Vagina (tissue), 2 donors: ENCODE data around the gene HSPA8. TPM values are rescaled to one million over a fixed set of nuclear protein-coding genes. Genes with fewer than 3 reads are reported as not detected.

Source experiments
- DNase-seq, 2 donors: peaks; one replicate each; pipeline ENCODE4 v3.0.0-alpha.2; 2017; ENCODE audit errors: extremely low spot score in 2 of 2
- H3K27ac ChIP-seq: fragments of 200-600 bp; sonication (generic); one replicate; pipeline ENCODE4 v1.5.1; 2019
- H3K27me3 ChIP-seq: fragments of 200-600 bp; sonication (generic); one replicate; pipeline ENCODE4 v1.5.1; 2019
- H3K36me3 ChIP-seq, 2 donors: fragments of 200-600 bp; sonication (generic); one replicate each; pipeline ENCODE4 v1.5.1; 2017 to 2019
- H3K4me1 ChIP-seq: fragments of 200-600 bp; sonication (generic); one replicate; pipeline ENCODE4 v1.5.1; 2019
- H3K4me3 ChIP-seq, 2 donors: fragments of 200-600 bp; sonication (generic); 1 replicate in 1 of 2; 2 replicates in 1 of 2; pipeline ENCODE4 v1.5.1; 2016 to 2019
- H3K9me3 ChIP-seq: fragments of 200-600 bp; sonication (generic); one replicate; pipeline ENCODE4 v1.5.1; 2019
- POLR2A ChIP-seq, 2 donors: fragments of 450-650 bp; IDR thresholded peaks; one replicate each; pipeline ENCODE4 v1.6.1; 2017; ENCODE audit warnings: antibody characterized with exemption in 2 of 2, mild to moderate bottlenecking in 2 of 2, moderate library complexity in 2 of 2
- POLR2AphosphoS5 ChIP-seq, 2 donors: sonication (generic); formaldehyde crosslinking; IDR thresholded peaks; one replicate each; pipeline ENCODE4 v1.9.0; 2017; ENCODE audit warnings: antibody characterized with exemption in 2 of 2, mild to moderate bottlenecking in 2 of 2, low read depth in 1 of 2; ENCODE audit not compliant: insufficient read depth in 1 of 2
- intact Hi-C: fragments of 100-400 bp; cut with DNase I; formaldehyde crosslinking; loops from one replicate; pipeline ENCODE4 v1.15.1; 2023
- total RNA-seq: library from RNA; depleted of rRNA; stranded (reverse); fragments of >200 nt; gene quantifications from one replicate; pipeline ENCODE4 v1.2.3, GENCODE V29; 2016
- TF ChIP-seq, protein P1 (sequence below), 3 experiments: fragments of 450-650 bp in 2 of 3; fragments of 200-600 bp in 1 of 3; sonication (generic) in 1 of 3; IDR thresholded peaks; one replicate each; pipeline ENCODE4 v1.5.1; 2017 to 2019; ENCODE audit warnings: antibody characterized with exemption in 3 of 3, mild to moderate bottlenecking in 2 of 3, moderate library complexity in 2 of 3

HSPA8 gene
- total RNA-seq, 1 donor from 2014 or later: 584 TPM

- no peaks in the 10 kb centered on the region for H3K36me3 ChIP-seq
- intact Hi-C loops: loop anchor here (5.0 kb wide), 1 partner anchor 458 kb away; no protein-coding TSS in a partner anchor
- H3K4me1 ChIP-seq: no peaks in the 10 kb centered on the region
- no peak overlapping the region for H3K27ac ChIP-seq
- DNase-seq: no peak
- H3K9me3 ChIP-seq: no peaks in the 10 kb centered on the region
- no peak overlapping the region for H3K4me3 ChIP-seq
- TF ChIP-seq, protein P1, sequence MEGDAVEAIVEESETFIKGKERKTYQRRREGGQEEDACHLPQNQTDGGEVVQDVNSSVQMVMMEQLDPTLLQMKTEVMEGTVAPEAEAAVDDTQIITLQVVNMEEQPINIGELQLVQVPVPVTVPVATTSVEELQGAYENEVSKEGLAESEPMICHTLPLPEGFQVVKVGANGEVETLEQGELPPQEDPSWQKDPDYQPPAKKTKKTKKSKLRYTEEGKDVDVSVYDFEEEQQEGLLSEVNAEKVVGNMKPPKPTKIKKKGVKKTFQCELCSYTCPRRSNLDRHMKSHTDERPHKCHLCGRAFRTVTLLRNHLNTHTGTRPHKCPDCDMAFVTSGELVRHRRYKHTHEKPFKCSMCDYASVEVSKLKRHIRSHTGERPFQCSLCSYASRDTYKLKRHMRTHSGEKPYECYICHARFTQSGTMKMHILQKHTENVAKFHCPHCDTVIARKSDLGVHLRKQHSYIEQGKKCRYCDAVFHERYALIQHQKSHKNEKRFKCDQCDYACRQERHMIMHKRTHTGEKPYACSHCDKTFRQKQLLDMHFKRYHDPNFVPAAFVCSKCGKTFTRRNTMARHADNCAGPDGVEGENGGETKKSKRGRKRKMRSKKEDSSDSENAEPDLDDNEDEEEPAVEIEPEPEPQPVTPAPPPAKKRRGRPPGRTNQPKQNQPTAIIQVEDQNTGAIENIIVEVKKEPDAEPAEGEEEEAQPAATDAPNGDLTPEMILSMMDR (IDR thresholded peaks at IDR 0.05): peak in 1 of 3 experiments; percentile 3
- no peak for TF ChIP-seq POLR2AphosphoS5 (IDR thresholded peaks at IDR 0.05; ENCODE audit: insufficient read depth in 1 of 2, low read depth in 1 of 2)
- no peaks in the 10 kb centered on the region for H3K27me3 ChIP-seq
These were observed 28.0 kb downstream of the HSPA8 start for GRCh38 chr11:123033895-123034294.

DNA sequence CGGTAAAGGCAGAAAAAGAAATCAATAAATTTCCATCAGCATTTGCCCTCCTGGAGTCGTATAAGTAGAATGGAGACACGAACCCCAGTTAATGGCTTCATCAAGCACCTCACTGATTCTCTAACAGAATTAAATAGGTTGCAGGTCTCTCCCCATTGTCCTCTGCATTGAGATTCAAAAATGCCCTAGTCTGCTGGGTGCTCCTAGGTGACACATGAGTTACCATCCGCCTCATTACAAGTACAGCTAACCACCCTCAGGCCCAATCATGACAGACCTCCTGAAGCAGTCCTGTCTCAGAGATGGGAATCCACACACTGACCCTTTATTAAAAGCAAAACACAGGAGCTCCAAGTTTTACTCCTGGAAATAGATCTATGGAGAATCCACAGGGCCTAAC lies 31.4 kb downstream of the HSPA8 start:
- TF ChIP-seq POLR2AphosphoS5 (IDR thresholded peaks at IDR 0.05; ENCODE audit: insufficient read depth in 1 of 2, low read depth in 1 of 2) (no peak), POLR2A (IDR thresholded peaks at IDR 0.05) (no peak)
- TF ChIP-seq, protein P1 (IDR thresholded peaks at IDR 0.05): no peak
- DNase-seq: no peak

GRCh38 chr11:123020968-123021367 lies 41.0 kb downstream of the HSPA8 start:
- H3K4me3 ChIP-seq: no peak overlapping the region
- intact Hi-C loops: loop anchor here (10.0 kb wide), 1 partner anchor 156 kb away; no protein-coding TSS in a partner anchor
- H3K9me3 ChIP-seq: no peaks in the 10 kb centered on the region
- TF ChIP-seq POLR2A (IDR thresholded peaks at IDR 0.05): no peak
- TF ChIP-seq, protein P1 (IDR thresholded peaks at IDR 0.05): no peak
- no peak for TF ChIP-seq POLR2AphosphoS5 (IDR thresholded peaks at IDR 0.05; ENCODE audit: insufficient read depth in 1 of 2, low read depth in 1 of 2)
- no peak for DNase-seq
- no peaks in the 10 kb centered on the region for H3K4me1 ChIP-seq
- H3K36me3 ChIP-seq: no peaks in the 10 kb centered on the region
- H3K27ac ChIP-seq: no peak overlapping the region
- H3K27me3 ChIP-seq: no peaks in the 10 kb centered on the region

More for the DNA sequence above, 31.4 kb downstream of the HSPA8 start:
- H3K36me3 ChIP-seq: no peaks in the 10 kb centered on the region
- intact Hi-C loops: loop anchor here (5.0 kb wide), 1 partner anchor 462 kb away; no protein-coding TSS in a partner anchor
- no peaks in the 10 kb centered on the region for H3K4me1 ChIP-seq
- no peak overlapping the region for H3K27ac ChIP-seq
- H3K9me3 ChIP-seq: no peaks in the 10 kb centered on the region
- no peak overlapping the region for H3K4me3 ChIP-seq
- no peaks in the 10 kb centered on the region for H3K27me3 ChIP-seq

DNA sequence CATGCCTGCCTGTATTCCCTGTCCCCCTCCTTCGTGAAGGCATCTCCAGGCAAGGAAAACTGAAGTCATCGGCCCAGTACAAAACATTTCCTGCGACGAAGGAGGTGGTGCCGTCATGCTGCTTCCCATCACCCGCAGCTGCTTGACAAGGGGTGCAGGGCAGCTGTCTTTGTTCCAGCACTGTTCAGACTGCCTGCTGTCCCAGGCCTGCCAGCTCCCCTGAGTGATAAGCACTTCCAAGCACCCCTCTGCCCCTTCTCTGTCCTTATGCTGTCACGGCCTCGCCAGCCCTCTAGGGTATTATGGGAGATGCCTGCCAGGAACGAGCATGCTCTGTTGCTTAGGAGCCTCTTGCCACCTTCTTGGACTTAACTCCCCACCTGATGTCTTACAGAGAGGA lies 43.2 kb downstream of the HSPA8 start:
- Histone ChIP-seq H3K36me3 (no peaks in the 10 kb centered on the region), H3K4me1 (no peaks in the 10 kb centered on the region), H3K27me3 (no peaks in the 10 kb centered on the region), H3K4me3 (no peak overlapping the region), H3K27ac (no peak overlapping the region), H3K9me3 (no peaks in the 10 kb centered on the region)
- intact Hi-C loops: no loop called here
- TF ChIP-seq, protein P1 (IDR thresholded peaks at IDR 0.05): no peak
- TF ChIP-seq POLR2A (IDR thresholded peaks at IDR 0.05) (no peak), POLR2AphosphoS5 (IDR thresholded peaks at IDR 0.05; ENCODE audit: insufficient read depth in 1 of 2, low read depth in 1 of 2) (no peak)
- no peak for DNase-seq

DNA sequence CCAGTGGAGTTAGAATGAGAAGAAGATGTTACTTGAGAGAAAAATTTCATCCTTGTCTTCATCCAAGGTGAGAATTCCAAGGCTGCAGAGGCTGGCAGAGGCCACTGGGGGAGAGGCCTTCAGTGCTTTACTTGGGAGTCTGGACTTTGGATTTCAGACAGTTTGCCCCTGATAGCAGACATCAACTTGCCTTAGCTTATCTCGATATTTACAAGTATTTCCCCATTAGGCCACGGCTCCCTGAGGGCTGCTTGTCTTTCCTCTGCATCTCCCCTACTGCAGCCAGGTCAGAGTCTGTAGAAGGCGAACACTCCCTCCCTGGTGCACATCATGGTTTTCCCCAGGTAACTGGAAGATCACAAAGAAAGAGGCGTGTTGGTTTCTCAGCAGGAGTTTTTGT lies 50.4 kb downstream of the HSPA8 start:
- no peak overlapping the region for H3K27ac ChIP-seq
- no peak overlapping the region for H3K4me3 ChIP-seq
- H3K27me3 ChIP-seq: no peaks in the 10 kb centered on the region
- DNase-seq: no peak
- intact Hi-C loops: no loop called here
- no peak for TF ChIP-seq POLR2AphosphoS5 (IDR thresholded peaks at IDR 0.05; ENCODE audit: insufficient read depth in 1 of 2, low read depth in 1 of 2)
- TF ChIP-seq, protein P1 (IDR thresholded peaks at IDR 0.05): no peak
- TF ChIP-seq POLR2A (IDR thresholded peaks at IDR 0.05): no peak
- no peaks in the 10 kb centered on the region for H3K9me3 ChIP-seq
- H3K36me3 ChIP-seq: no peaks in the 10 kb centered on the region
- no peaks in the 10 kb centered on the region for H3K4me1 ChIP-seq
